NCI-H128 (cell line): Measurements from ENCODE around the gene SSB.
"Not testable (repeated sequence)": the region's sequence is repeated elsewhere in the genome, so short reads cannot be mapped to it uniquely, and the experiment has no call there.

Source experiments
- DNase-seq: peaks from one replicate; lab custom pipeline; 2025; ENCODE audit not compliant: unreplicated experiment; lab: John Stamatoyannopoulos, UW

The SSB gene

DNA sequence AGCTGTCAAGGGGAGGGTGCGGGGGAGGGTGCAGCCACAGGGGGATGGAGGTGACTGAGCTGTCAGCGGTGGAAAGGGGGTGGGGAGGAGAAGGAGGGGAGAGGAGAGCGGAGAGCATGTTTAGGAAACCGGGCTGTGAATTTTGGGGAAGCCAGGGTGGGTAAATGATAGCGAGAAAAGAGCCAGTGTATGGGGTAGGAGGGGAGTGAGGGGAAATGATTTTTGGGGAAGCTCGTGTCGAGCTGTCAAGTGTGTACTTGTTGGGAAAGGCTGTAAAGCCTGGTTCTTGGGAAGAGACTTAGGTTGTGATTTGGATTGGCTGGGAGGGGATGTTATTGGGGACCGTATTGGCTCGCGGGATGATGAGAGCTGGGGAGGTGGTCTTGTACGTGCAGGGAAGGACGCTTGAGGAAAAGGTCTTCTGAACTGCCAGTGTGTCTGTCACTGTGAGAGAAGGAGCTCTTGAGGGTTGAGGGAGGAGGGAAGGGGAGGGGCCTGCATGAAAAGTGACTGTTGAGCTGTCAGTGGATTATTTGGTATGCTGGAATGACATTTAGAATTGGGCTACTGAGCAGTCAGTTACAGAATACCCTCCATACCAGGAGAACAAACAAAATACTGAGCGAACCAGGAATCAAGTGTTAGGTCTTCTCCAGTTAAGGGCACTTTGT, 29.6 kb downstream of the SSB start:
- DNase-seq: no peak

DNA sequence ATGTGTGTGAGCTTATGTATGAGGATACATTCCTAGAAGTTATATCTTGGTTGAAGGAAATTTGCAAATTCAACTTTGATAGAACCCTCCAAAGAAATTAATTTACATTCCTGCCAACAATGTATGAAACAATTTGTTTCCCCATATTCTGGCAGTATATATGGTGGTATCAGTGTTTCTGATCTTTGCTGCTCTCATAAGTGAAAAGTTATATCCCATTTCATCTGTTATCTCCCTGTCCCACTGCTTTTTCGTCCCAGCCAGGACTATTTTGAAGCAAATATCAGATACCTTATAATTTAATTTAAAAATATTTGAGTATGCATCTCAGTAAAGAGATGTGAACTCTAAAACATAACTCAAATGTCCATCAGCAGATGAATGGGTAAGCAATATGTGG, 35.7 kb downstream of the SSB start:
- no peak for DNase-seq

DNA sequence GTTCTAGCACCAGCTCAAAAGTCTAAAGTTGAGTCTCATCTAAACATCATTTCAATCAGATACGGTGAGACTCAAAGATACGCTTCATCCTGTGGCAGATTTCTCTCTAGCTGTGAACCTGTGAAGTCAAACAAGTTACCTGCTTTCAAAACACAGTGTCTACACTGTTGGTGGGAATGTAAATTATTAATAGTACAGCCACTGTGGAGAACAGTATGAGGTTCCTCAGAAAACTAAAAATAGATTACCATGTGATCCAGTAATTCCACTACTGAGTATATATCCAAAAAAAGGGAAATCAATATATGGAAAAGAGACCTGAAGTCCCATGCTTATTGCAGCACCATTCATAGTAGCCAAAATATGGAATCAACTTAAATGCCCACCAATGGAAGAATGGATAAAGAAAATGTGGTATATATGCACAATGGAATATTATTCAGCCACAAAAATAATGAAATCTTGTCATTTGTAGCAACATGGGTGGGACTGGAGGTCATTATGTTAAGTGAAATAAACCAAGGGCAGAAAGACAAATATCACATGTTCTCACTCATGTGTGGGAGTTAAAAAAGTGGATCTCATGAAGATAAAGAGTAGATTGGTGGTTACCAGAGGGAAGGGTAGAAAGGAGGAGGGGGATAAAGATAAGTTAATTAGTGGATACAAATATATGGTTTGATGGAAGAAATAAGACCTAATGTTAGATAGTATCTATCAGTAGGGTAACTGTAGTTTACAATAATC, 40.2 kb downstream of the SSB start:
- no peak for DNase-seq

DNA sequence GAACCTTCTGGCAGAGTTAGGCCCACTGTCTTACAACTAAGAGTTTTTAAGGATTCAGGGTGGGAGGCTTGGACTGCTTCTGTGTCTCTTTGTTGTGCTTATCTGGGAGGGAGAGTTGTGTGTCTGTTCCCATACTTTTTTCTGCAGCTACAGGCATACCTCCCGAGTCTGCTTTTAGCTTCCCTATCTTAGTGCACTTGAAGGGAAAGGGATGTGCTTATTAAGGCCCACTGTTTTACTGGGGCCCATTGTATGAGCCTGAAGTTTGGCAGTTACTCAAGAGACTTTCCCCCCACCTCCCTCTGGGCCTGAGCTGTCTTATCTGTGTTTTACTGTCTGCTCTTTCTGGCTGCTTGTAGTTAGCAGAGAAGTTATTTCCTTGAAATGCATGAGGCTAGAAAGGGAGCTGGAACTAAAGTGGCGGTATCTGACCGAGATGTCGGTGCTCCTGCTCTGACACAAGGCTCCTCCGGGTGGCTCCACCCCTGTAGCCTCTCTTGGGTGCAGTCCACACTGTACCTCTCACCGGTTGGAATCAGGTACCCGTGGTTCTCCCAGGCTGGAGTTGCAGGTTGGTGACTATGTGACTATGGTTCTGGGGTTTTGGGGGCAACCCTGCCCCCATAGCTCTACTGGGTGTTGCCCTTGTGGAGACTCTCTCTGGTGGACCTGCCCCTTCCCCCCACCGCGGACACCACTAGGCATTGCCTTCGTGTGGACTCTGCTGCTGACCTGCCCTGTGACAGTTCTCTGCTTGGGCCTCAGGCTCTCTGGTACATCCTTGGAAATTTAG, 41.5 kb downstream of the SSB start:
- no peak for DNase-seq

DNA sequence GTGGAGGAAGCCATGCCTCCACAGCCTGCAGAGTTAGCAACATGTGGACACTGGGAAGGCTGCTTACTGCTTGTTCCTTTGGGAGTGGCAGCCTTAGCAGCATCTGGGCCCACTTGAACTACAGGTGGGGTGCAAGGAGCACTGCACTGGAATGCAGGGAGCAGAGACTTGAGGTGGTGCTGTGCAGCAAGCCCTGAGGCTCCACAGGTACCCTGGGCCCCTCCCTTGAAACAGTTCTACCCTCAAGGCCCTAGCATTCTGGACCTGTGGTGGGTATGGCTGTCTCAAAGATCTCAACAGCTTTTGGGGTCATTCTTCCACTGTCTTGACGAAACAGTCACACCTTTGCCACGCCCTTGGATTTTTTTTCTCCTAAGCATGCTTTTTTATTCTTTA, 42.1 kb downstream of the SSB start:
- DNase-seq: no peak

DNA sequence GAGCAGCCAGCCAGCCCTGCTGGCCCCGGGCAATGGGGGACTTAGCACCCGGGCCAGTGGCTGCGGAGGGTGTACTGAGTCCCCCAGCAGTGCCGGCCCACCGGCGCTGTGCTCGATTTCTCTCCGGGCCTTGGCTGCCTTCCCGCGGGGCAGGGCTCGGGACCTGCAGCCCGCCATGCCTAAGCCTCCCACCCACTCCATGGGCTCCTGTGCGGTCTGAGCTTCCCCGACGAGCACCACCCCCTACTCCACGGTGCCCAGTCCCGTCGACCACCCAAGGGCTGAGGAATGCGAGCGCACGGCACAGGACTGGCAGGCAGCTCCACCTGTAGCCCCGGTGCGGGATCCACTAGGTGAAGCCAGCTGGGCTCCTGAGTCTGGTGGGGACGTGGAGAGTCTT, 43.0 kb downstream of the SSB start:
- DNase-seq: not testable (repeated sequence)

DNA sequence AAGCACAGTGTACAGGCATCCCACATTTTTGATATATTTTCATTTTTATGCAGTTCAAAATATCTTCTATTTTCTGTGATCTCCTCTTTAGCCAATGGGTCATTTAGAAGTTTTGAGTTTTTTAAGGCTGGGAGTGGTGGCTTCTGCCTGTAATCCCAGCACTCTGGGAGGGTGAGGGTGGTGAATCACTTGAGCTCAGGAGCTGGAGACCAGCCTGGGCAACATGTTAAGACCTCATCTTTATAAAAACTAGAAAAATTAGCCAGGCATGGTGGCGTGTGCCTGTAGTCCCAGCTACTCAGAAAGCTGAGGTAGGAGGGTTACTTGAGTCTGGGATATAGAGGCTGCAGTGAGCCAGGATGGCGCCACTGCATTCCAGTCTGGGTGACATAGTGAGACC, 46.3 kb downstream of the SSB start:
- DNase-seq: no peak

DNA sequence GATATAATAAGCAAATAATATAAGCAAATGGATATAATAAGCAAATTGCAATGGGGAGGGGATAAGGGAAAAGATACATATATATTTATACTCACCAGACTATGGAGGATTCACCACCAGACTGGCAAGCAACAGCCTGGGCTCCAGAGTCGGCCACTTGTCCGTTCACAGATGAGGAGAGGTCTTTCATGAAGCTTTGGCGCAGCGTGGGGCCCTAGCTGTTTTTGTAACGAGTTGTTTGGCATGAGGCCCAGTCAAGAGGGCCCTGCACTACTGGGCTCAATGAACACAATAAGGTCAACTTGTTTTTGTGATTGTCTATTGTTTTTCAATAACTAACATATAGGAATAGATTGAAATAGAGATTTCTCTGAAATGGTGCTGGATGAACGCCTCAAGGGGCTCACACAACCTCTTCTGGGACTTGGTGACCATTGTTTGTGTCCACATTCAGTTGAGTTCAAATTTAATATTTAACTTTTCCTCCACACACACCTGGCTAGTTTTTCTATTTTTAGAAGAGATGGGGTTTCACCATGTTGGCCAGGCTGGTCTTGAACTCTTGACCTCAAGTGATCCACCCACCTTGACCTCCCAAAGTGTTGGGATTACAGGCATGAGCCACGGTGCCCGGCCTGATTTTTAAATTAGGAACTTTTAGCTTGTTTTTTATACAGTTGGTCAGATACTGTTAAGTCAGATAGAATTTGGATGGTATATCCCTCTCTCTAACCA, 50.5 kb downstream of the SSB start:
- DNase-seq: peak; percentile 2

DNA sequence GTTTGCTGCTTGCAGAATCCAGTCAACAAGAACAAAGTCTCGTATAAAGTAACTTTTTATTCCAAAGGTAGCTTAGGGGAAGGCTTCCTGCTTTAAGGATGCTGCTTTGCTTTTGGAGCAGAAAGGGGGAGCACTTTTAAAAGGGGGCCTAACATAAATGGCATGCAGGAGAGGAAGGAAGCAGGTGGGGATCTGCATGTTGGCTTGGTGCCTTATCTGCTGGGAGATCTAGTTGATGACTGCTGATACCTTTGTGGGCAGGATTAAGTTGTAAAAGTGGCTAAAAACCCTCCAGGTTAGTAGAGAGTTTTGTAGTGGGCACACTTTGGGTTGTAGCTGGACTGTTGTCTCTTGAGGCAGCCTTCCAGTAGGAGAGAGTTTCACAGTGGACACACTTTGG, 51.0 kb downstream of the SSB start:
- DNase-seq: no peak

DNA sequence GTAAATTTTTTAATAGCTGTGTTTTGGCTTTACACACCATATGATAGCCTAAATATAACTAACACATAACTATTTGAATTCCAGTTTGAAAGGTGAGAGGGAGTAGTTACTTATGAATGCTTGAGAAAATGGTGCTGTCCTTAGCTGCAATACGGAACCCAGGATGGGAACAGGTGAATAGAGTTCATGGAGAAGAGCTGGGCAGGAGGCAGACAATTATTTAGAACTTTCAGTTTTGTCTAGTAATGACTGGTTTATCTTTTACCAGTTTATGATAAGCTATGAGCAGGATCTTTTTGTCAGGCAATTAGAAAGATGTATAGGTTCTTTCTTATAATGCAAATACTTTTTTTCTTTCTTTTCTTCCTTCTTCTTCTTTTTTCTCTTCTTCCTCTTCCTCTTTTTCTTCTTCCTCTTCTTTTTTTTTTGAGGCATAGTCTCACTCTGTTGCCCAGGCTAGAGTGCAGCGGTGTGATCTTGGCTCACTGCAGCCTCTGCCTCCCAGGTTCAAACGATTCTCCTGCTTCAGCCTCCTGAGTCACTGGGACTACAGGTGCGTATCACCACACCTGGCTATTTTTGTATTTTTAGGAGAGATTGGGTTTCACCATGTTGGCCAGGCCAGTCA, 54.5 kb downstream of the SSB start:
- DNase-seq: no peak

DNA sequence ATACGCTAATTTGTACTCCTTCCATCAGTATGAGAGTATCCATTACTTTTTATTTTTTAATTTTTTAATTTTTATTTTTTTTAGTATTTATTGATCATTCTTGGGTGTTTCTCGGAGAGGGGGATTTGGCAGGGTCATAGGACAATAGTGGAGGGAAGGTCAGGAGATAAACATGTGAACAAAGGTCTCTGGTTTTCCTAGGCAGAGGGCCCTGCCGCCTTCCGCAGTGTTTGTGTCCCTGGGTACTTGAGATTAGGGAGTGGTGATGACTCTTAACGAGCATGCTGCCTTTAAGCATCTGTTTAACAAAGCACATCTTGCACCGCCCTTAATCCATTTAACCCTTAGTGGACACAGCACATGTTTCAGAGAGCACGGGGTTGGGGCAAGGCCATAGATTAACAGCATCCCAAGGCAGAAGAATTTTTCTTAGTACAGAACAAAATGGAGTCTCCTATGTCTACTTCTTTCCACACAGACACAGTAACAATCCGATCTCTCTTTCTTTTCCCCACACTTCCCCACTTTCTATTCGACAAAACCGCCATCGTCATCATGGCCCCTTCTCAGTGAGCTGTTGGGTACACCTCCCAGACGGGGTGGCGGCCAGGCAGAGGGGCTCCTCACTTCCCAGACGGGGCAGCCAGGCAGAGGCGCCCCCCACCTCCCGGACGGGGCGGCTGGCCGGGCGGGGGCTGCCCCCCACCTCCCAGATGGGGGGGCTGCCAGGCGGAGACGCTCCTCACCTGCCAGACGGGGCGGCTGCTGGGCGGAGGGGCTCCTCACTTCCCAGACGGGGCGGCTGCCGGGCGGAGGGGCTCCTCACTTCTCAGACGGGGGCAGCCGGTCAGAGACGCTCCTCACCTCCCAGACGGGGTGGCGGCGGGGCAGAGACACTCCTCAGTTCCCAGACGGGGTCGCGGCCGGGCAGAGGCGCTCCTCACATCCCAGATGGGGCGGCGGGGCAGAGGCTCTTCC, 56.9 kb downstream of the SSB start:
- not testable (repeated sequence) for DNase-seq

DNA sequence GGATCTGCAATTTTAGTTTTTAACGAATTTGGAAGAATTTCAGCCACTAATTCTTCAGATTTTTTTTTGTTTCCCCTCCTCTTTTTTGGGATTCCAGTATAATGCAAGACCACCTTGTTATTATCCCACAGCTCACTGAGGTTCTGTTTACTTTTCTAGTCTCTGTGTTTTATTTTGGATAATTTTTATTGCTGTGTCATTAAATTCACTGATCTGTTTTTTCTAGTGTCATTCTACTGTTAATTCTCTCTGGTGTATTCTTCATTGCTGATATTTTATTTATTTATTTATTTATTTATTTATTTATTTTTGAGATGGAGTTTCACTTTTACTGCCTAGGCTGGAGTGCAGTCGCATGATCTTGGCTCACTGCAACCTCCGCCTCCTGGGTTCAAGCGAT, 60.8 kb downstream of the SSB start:
- no peak for DNase-seq

DNA sequence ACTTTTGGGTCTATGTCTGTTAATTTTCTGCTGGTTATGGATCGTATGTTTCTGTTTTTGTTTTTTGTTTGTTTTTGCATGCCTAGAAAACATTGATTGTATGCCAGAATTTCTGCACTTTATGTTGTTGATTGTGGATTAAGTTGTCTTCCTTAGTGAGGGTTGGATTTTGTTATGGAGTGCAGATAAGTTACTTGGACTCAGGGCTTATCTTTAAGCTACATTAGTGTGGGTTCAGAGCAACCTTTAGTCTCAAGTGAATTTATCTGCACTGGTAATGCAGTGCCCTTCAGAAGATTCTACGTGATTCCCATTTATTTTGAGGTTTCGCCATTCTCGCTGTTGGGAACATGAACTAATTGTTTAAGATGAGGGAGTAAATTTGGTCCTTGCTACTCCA, 61.5 kb downstream of the SSB start:
- DNase-seq: no peak
